Heart left ventricle (tissue), 16 donors: ENCODE data around the gene GSG1L. TPM values are rescaled to one million over a fixed set of nuclear protein-coding genes. Genes with fewer than 3 reads are reported as not detected.

ENCODE experiments used
- ATAC-seq, 4 donors: fragments of 200-7000 bp; cut with Tn5 transposase; one replicate each; pipeline ENCODE4 v1.9.1; 2020 to 2022; ENCODE audit warnings: moderate library complexity in 4 of 4, mild to moderate bottlenecking in 3 of 4, moderate number of reproducible peaks in 1 of 4
- DNase-seq, 5 donors: peaks; one replicate each; pipeline ENCODE4 v3.0.0-alpha.2; 2020
- H3K27ac ChIP-seq, 12 donors: fragments of 200-600 bp; sonication (generic) in 4 of 12; one replicate each; pipeline versions ENCODE4 v1.5.0 to v1.8.0; 2016 to 2022; ENCODE audit warnings: mild to moderate bottlenecking in 2 of 12
- H3K27me3 ChIP-seq, 9 donors: fragments of 200-600 bp; sonication (generic) in 2 of 9; one replicate each; pipeline versions ENCODE4 v1.5.1 to v1.8.0; 2016 to 2022; ENCODE audit warnings: mild to moderate bottlenecking in 3 of 9
- H3K36me3 ChIP-seq, 9 donors: fragments of 200-600 bp; sonication (generic) in 2 of 9; one replicate each; pipeline versions ENCODE4 v1.5.0 to v1.8.0; 2018 to 2022; ENCODE audit warnings: mild to moderate bottlenecking in 2 of 9
- H3K4me1 ChIP-seq, 12 donors: fragments of 200-600 bp; sonication (generic) in 4 of 12; one replicate each; pipeline versions ENCODE4 v1.5.0 to v1.8.0; 2016 to 2022; ENCODE audit warnings: mild to moderate bottlenecking in 3 of 12
- H3K4me3 ChIP-seq, 12 donors: fragments of 200-600 bp; sonication (generic) in 4 of 12; one replicate each; pipeline versions ENCODE4 v1.5.0 to v1.8.0; 2017 to 2022; ENCODE audit warnings: mild to moderate bottlenecking in 9 of 12, moderate library complexity in 4 of 12
- H3K9me3 ChIP-seq, 12 donors: fragments of 200-600 bp; sonication (generic) in 4 of 12; one replicate each; pipeline versions ENCODE4 v1.5.0 to v1.8.0; 2016 to 2022; ENCODE audit warnings: mild to moderate bottlenecking in 1 of 12
- CTCF ChIP-seq, 12 donors: fragments of 200-600 bp; sonication (generic) in 4 of 12; IDR thresholded peaks; one replicate each; pipeline versions ENCODE4 v1.5.0 to v1.8.0; 2018 to 2022; ENCODE audit warnings: antibody characterized with exemption in 12 of 12, mild to moderate bottlenecking in 5 of 12
- POLR2A ChIP-seq, 2 donors: fragments of 450-650 bp; IDR thresholded peaks; one replicate each; pipeline ENCODE4 v1.6.1; 2017; ENCODE audit warnings: antibody characterized with exemption in 2 of 2, mild to moderate bottlenecking in 2 of 2, moderate library complexity in 2 of 2
- WGBS, 4 donors: extraction: QIAGEN DNeasy Blood & Tissue Kit in 2 of 4; methylation state at CpG; one replicate each; pipeline versions ENCODE4 v1.1.5 to v1.1.7; 2013 to 2018; 5-methylcytosine and 5-hydroxymethylcytosine counted together
- intact Hi-C, 10 donors: fragments of 100-400 bp; cut with DNase I; formaldehyde crosslinking; loops; one replicate each; pipeline versions ENCODE4 v1.11.1 to v1.14.2; 2022
- polyA plus RNA-seq, 2 donors: library from polyadenylated mRNA; stranded (reverse); fragments of 200-250 nt; gene quantifications; one replicate each; pipeline ENCODE4 v1.2.3, GENCODE V29; 2013
- total RNA-seq, 9 donors: library from RNA; depleted of rRNA in 2 of 9; stranded (reverse); fragments of >200 nt in 2 of 9; fragmentation: NEBNext Ultra II Directional in 3 of 9; extraction: Animal tissue kit (Norgen Biotek cat#: 25700) in 3 of 9; gene quantifications; one replicate each; pipeline versions ENCODE4 v1.1.0 to v1.2.4, GENCODE V29; 2016 to 2023
- donor health status: ischemic (EF 13 %, LVEDD 7.1; RV severe dilation, severe dysfunction).
- donor health status: healthy with polysubstance abuse.
- donor health status: DM: no; HTN: yes; CAD: no.
- donor health status: DM: no; HTN: no; CAD: no.
- donor health status: ischemic (EF 25% LVEDD 6.9; RV normal size, moderate dysfunction).
- donor health status: ischemic (EF 25% LVEDD 5.7; RV mildly dilated, moderate dysfunction).
- donor health status: healthy.
- donor health status: DM: yes; HTN: yes; CAD: no.
- donor health status: ischemic (EF 35%, LVEDD 5.7; RV mildly dilated, moderate dysfunction).
- donor health status: nonischemic (EF 11% LVEDD 7.7; RV severe dilation, severe dysfunction).
- donor health status: DM: yes; HTN: yes; CAD: no.
- donor health status: PGD.
- donor health status: ischemic (EF 29% LVEDD 5.4; RV normal size, mild dysfunction).
- donor health status: nonischemic (EF 23%, LVEDD 6.1; RV moderate dilation, normal function).

Gene GSG1L
- total and polyA plus RNA-seq, 11 donors = 0.11 to 8.7 (median 1.8) TPM; not detected in 4

- TF ChIP-seq POLR2A (IDR thresholded peaks at IDR 0.05) (no peak), CTCF (IDR thresholded peaks at IDR 0.05) (no peak)
- H3K27me3 ChIP-seq = peaks cover 0 to 11% (median 0%) of the 10 kb centered on the region in 9 donors
- 76 to 84% (median 79%) methylated on average over 19 of the region's 19 CpGs for WGBS, 4 donors
- DNase-seq = peak in 1 of 5 donors; percentile 14
- H3K4me1 ChIP-seq = no peaks in the 10 kb centered on the region
- H3K27ac ChIP-seq = no peak overlapping the region
- H3K36me3 ChIP-seq = no peaks in the 10 kb centered on the region
- intact Hi-C loops = no loop called here
- ATAC-seq = no peak
- H3K4me3 ChIP-seq = no peak overlapping the region
- peaks cover 0 to 7% (median 0%) of the 10 kb centered on the region in 12 donors for H3K9me3 ChIP-seq
These were observed 276.4 kb downstream of the GSG1L start for GRCh38 chr16:27786923-27787625.

- no peaks in the 10 kb centered on the region for H3K36me3 ChIP-seq
- H3K4me1 ChIP-seq = no peaks in the 10 kb centered on the region
- H3K27me3 ChIP-seq = peaks cover 0 to 11% (median 0%) of the 10 kb centered on the region in 9 donors
- no peak for TF ChIP-seq POLR2A (IDR thresholded peaks at IDR 0.05)
- TF ChIP-seq CTCF (IDR thresholded peaks at IDR 0.05) = no peak
- no peak for DNase-seq
- H3K4me3 ChIP-seq = no peak overlapping the region
- ATAC-seq = no peak
- no peak overlapping the region for H3K27ac ChIP-seq
- peaks cover 0 to 7% (median 0%) of the 10 kb centered on the region in 12 donors for H3K9me3 ChIP-seq
- WGBS, 4 donors = 71 to 82% (median 81%) methylated on average over 6 to 16 of the region's 16 CpGs
- intact Hi-C loops = no loop called here
These were observed 277.1 kb downstream of the GSG1L start for GRCh38 chr16:27786221-27786922.

- DNase-seq (peak in 1 of 5 donors; percentile 15), ATAC-seq (no peak)
- peaks cover 0 to 11% (median 0%) of the 10 kb centered on the region in 9 donors for H3K27me3 ChIP-seq
- WGBS, 4 donors = 87 to 92% (median 90%) methylated on average over 7 of the region's 7 CpGs
- no peaks in the 10 kb centered on the region for H3K36me3 ChIP-seq
- no peak for TF ChIP-seq POLR2A (IDR thresholded peaks at IDR 0.05)
- no peak for TF ChIP-seq CTCF (IDR thresholded peaks at IDR 0.05)
- no peaks in the 10 kb centered on the region for H3K4me1 ChIP-seq
- no peak overlapping the region for H3K27ac ChIP-seq
- H3K4me3 ChIP-seq = no peak overlapping the region
- peaks cover 0 to 7% (median 0%) of the 10 kb centered on the region in 12 donors for H3K9me3 ChIP-seq
- intact Hi-C loops = no loop called here
These were observed 278.2 kb downstream of the GSG1L start for GRCh38 chr16:27785307-27785678.
